GM13977 (cell line): ENCODE measurements around the gene SLC4A9.
"Not testable (repeated sequence)": the region's sequence is repeated elsewhere in the genome, so short reads cannot be mapped to it uniquely, and the experiment has no call there.

Experiments used
- DNase-seq: peaks from one replicate; pipeline ENCODE4 v3.0.0; 2012; ENCODE audit warnings: low spot score
- CTCF ChIP-seq: IDR thresholded peaks from 2 replicates; pipeline ENCODE4 v1.5.1; 2012; ENCODE audit warnings: mild to moderate bottlenecking, control low read depth; ENCODE audit not compliant: insufficient read depth; ENCODE audit errors: extremely low read depth, missing control alignments
- in situ Hi-C: fragments of 300-500 bp; cut with MboI; formaldehyde crosslinking; loops from one replicate; pipeline ENCODE4 v1.12.0; 2022; ENCODE audit warnings: low sequenced_read_pairs, low pct_unique_long_range_greater_than_20kb, mixed read lengths, inconsistent platforms; ENCODE audit not compliant: unreplicated experiment

SLC4A9 gene

GRCh38 chr5:140420226-140420570 lies 60.2 kb downstream of the SLC4A9 start:
- TF ChIP-seq CTCF: no peak
- DNase-seq: no peak
- in situ Hi-C loops: no loop called here

GRCh38 chr5:140420665-140421361 lies 60.8 kb downstream of the SLC4A9 start:
- TF ChIP-seq CTCF: no peak
- in situ Hi-C loops: no loop called here
- no peak for DNase-seq

- in situ Hi-C loops, DNase-seq: not testable (repeated sequence)
These were observed 61.4 kb downstream of the SLC4A9 start for GRCh38 chr5:140421375-140421774.

GRCh38 chr5:140423609-140424008 lies 63.6 kb downstream of the SLC4A9 start:
- in situ Hi-C loops: no loop called here
- no peak for DNase-seq
- TF ChIP-seq CTCF: no peak

GRCh38 chr5:140424135-140424534 lies 64.1 kb downstream of the SLC4A9 start:
- DNase-seq: no peak
- TF ChIP-seq CTCF: no peak
- in situ Hi-C loops: no loop called here
